Lung (tissue), 12 donors: Measurements from ENCODE around the gene CBFA2T2. TPM values are rescaled to one million over a fixed set of nuclear protein-coding genes. Genes with fewer than 3 reads are reported as not detected.
"Not testable (repeated sequence)": the region's sequence is repeated elsewhere in the genome, so short reads cannot be mapped to it uniquely, and the experiment has no call there.

Experiments used
- ATAC-seq: fragments of 200-7000 bp; cut with Tn5 transposase; one replicate; pipeline ENCODE4 v1.9.1; 2020; ENCODE audit warnings: moderate number of reproducible peaks; ENCODE audit not compliant: insufficient read depth, low FRiP score
- DNase-seq, 3 donors: peaks; one replicate each; pipeline ENCODE4 v3.0.0-alpha.2; 2013 to 2017
- H3K27ac ChIP-seq, 2 donors: one replicate each; pipeline ENCODE4 v1.5.1; 2013; ENCODE audit warnings: mild to moderate bottlenecking in 2 of 2, moderate library complexity in 2 of 2, control low read depth in 1 of 2, inconsistent platforms in 1 of 2, low read depth in 1 of 2, low read length in 1 of 2
- H3K27me3 ChIP-seq, 3 donors: one replicate each; pipeline ENCODE4 v1.5.1; 2013; ENCODE audit warnings: low read length in 2 of 3; ENCODE audit not compliant: control insufficient read depth in 3 of 3, insufficient read depth in 3 of 3
- H3K36me3 ChIP-seq, 4 donors: one replicate each; pipeline ENCODE4 v1.5.1; 2013; ENCODE audit warnings: low read length in 4 of 4, mild to moderate bottlenecking in 1 of 4, moderate library complexity in 1 of 4; ENCODE audit not compliant: control insufficient read depth in 4 of 4, insufficient read depth in 4 of 4
- H3K4me1 ChIP-seq, 5 donors: one replicate each; pipeline ENCODE4 v1.5.1; 2013; ENCODE audit warnings: low read length in 5 of 5, mild to moderate bottlenecking in 2 of 5, moderate library complexity in 1 of 5; ENCODE audit not compliant: control insufficient read depth in 5 of 5, insufficient read depth in 5 of 5
- H3K4me3 ChIP-seq: one replicate; pipeline ENCODE4 v1.5.1; 2013; ENCODE audit warnings: mild to moderate bottlenecking, control low read depth, moderate library complexity
- H3K9ac ChIP-seq, 2 donors: one replicate each; pipeline ENCODE4 v1.5.1; 2013; ENCODE audit warnings: low read length in 2 of 2, control low read depth in 1 of 2; ENCODE audit not compliant: insufficient read depth in 1 of 2
- H3K9me3 ChIP-seq, 4 donors: one replicate each; pipeline ENCODE4 v1.5.1; 2013; ENCODE audit warnings: low read length in 3 of 4, mild to moderate bottlenecking in 1 of 4, moderate library complexity in 1 of 4; ENCODE audit not compliant: control insufficient read depth in 4 of 4, insufficient read depth in 3 of 4
- CTCF ChIP-seq: IDR thresholded peaks from 2 replicates; pipeline ENCODE4 v1.5.1; 2012; ENCODE audit warnings: mild to moderate bottlenecking; ENCODE audit errors: control extremely low read depth, extremely low read depth
- WGBS, 2 donors: extraction: QIAGEN DNeasy Blood & Tissue Kit; methylation state at CpG; one replicate each; pipeline ENCODE4 v1.1.7; 2013; 5-methylcytosine and 5-hydroxymethylcytosine counted together
- polyA plus RNA-seq, 2 donors: library from polyadenylated mRNA; stranded (reverse); fragments of 200-250 nt; gene quantifications; one replicate each; pipeline ENCODE4 v1.2.1, GENCODE V29; 2013
- total RNA-seq, 2 donors: library from RNA; depleted of rRNA in 1 of 2; stranded (reverse); fragments of >200 nt in 1 of 2; gene quantifications; one replicate each; pipeline ENCODE4 v1.2.1, GENCODE V29; 2014 to 2021
- donor health status: control.
- donor health status: control.
- donor health status: Bipolar disorder and iron deficiency.
- donor health status: healthy.
- donor health status: DM: yes; HTN: yes; CAD: no.

Gene CBFA2T2
- total and polyA plus RNA-seq, 4 donors = 5.1 to 19.1 (median 8.2) TPM

GRCh38 chr20:33630507-33630906 lies 140.6 kb downstream of the CBFA2T2 start:
- no peak for ATAC-seq

GRCh38 chr20:33631910-33632309 lies 142.0 kb downstream of the CBFA2T2 start:
- H3K4me1 ChIP-seq, H3K9ac ChIP-seq, H3K27ac ChIP-seq, ATAC-seq, DNase-seq, H3K27me3 ChIP-seq, H3K4me3 ChIP-seq, H3K9me3 ChIP-seq: not testable (repeated sequence)
- WGBS, 2 donors = 90 to 92% methylated on average over 4 of the region's 4 CpGs
- peaks cover 23 to 55% (median 29%) of the 10 kb centered on the region in 4 donors for H3K36me3 ChIP-seq

More at GRCh38 chr20:33630507-33630906, 140.6 kb downstream of the CBFA2T2 start:
- H3K27me3 ChIP-seq = no peaks in the 10 kb centered on the region
- no peak for TF ChIP-seq CTCF
- no peak overlapping the region for H3K27ac ChIP-seq
- H3K36me3 ChIP-seq = peaks cover 21 to 59% (median 32%) of the 10 kb centered on the region in 4 donors
- H3K4me1 ChIP-seq = no peaks in the 10 kb centered on the region
- H3K9ac ChIP-seq = no peak overlapping the region
- WGBS, 2 donors = 87 to 91% methylated on average over 4 of the region's 4 CpGs
- DNase-seq = no peak
- H3K9me3 ChIP-seq = no peaks in the 10 kb centered on the region
- no peak overlapping the region for H3K4me3 ChIP-seq

GRCh38 chr20:33635341-33635740 lies 145.4 kb downstream of the CBFA2T2 start:
- Histone ChIP-seq H3K27ac (no peak overlapping the region), H3K36me3 (peaks cover 21 to 50% (median 26%) of the 10 kb centered on the region in 4 donors), H3K4me1 (no peaks in the 10 kb centered on the region), H3K9ac (no peak overlapping the region), H3K9me3 (no peaks in the 10 kb centered on the region), H3K27me3 (no peaks in the 10 kb centered on the region), H3K4me3 (no peak overlapping the region)
- TF ChIP-seq CTCF = no peak
- DNase-seq (no peak), ATAC-seq (no peak)
- WGBS, 2 donors = 99 to 100% methylated on average over 3 of the region's 3 CpGs

- 78 to 91% methylated on average over 1 of the region's 1 CpG for WGBS, 2 donors
- peaks cover 18 to 49% (median 25%) of the 10 kb centered on the region in 4 donors for H3K36me3 ChIP-seq
Observed at GRCh38 chr20:33636776-33637175, 146.9 kb downstream of the CBFA2T2 start.

More at GRCh38 chr20:33636776-33637175, 146.9 kb downstream of the CBFA2T2 start:
- H3K9me3 ChIP-seq = no peaks in the 10 kb centered on the region
- no peak for TF ChIP-seq CTCF
- DNase-seq = no peak
- H3K9ac ChIP-seq = no peak overlapping the region
- H3K27ac ChIP-seq = no peak overlapping the region
- H3K27me3 ChIP-seq = no peaks in the 10 kb centered on the region
- no peaks in the 10 kb centered on the region for H3K4me1 ChIP-seq
- no peak for ATAC-seq
- no peak overlapping the region for H3K4me3 ChIP-seq
